Right atrium auricular region (tissue), 2 donors: ENCODE data around the gene TNNT3. TPM values are rescaled to one million over a fixed set of nuclear protein-coding genes. Genes with fewer than 3 reads are reported as not detected.

Experiments used
- DNase-seq: peaks from one replicate; pipeline ENCODE4 v3.0.0-alpha.2; 2019; ENCODE audit warnings: low spot score
- H3K27ac ChIP-seq, 2 donors: fragments of 200-600 bp; sonication (generic); 1 replicate in 1 of 2; 2 replicates in 1 of 2; pipeline ENCODE4 v1.5.1; 2016 to 2019
- H3K27me3 ChIP-seq, 2 donors: fragments of 200-600 bp; sonication (generic); one replicate each; pipeline versions ENCODE4 v1.5.1 to v1.6.0; 2017 to 2019
- H3K36me3 ChIP-seq: fragments of 200-600 bp; sonication (generic); one replicate; pipeline ENCODE4 v1.5.1; 2016
- H3K4me1 ChIP-seq, 2 donors: fragments of 200-600 bp; sonication (generic); one replicate each; pipeline versions ENCODE4 v1.5.1 to v1.6.0; 2017 to 2019
- H3K4me3 ChIP-seq, 2 donors: fragments of 200-600 bp; sonication (generic); 1 replicate in 1 of 2; 2 replicates in 1 of 2; pipeline ENCODE4 v1.5.1; 2017 to 2019; ENCODE audit warnings: mild to moderate bottlenecking in 1 of 2, moderate library complexity in 1 of 2
- H3K9me3 ChIP-seq, 2 donors: fragments of 200-600 bp; sonication (generic); one replicate each; pipeline ENCODE4 v1.5.1; 2019
- total RNA-seq, 2 donors: library from RNA; depleted of rRNA; stranded (reverse); fragments of >200 nt; gene quantifications; one replicate each; pipeline ENCODE4 v1.1.0, GENCODE V29; 2016
- TF ChIP-seq, protein P1 (sequence below), 2 donors: fragments of 200-600 bp; sonication (generic); IDR thresholded peaks; one replicate each; pipeline ENCODE4 v1.5.1; 2019; ENCODE audit warnings: antibody characterized with exemption in 2 of 2

TNNT3 gene
- total RNA-seq, 2 donors from 2014 or later, result 12.8 to 16.4 TPM

DNA sequence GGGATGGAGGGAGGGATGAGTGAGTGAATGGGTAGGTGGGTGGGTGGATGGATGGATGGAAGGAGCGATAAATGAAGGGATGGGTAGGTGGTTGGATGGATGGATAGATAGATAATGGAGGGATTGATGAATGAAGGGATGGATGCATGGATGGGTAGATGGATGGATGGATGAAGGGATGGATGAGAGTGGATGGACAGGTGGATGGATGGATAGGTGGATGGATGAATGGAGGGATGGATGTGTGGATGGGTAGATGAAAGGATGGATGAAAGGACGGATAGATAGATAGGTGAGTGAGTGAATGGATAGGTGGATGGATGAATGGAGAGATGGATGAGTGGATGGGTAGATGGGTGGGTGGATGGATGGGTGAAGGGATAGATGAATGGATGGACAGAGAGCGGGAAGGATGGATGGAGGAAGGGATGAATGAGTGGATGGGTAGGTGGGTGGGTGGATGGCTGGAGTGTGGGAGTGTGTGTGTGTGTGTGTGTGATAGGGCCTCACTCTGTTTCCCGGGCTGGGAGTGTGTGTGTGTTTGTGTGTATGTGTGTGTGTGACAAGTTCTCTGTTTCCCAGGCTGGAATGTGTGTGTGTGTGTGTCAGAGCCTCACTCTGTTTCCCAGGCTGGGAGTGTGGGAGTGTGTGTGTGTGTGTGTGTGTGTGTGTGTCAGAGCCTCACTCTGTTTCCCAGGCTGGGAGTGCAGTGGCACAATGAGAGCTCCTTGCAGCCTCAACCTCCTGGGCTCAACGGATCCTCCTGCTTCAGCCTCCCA, 25.7 kb upstream of the TNNT3 start:
- no peak overlapping the region for H3K27ac ChIP-seq
- no peaks in the 10 kb centered on the region for H3K4me1 ChIP-seq
- H3K9me3 ChIP-seq, result no peaks in the 10 kb centered on the region
- H3K4me3 ChIP-seq, result no peak overlapping the region
- H3K36me3 ChIP-seq, result no peaks in the 10 kb centered on the region
- DNase-seq, result no peak
- H3K27me3 ChIP-seq, result no peaks in the 10 kb centered on the region
- TF ChIP-seq, protein P1, sequence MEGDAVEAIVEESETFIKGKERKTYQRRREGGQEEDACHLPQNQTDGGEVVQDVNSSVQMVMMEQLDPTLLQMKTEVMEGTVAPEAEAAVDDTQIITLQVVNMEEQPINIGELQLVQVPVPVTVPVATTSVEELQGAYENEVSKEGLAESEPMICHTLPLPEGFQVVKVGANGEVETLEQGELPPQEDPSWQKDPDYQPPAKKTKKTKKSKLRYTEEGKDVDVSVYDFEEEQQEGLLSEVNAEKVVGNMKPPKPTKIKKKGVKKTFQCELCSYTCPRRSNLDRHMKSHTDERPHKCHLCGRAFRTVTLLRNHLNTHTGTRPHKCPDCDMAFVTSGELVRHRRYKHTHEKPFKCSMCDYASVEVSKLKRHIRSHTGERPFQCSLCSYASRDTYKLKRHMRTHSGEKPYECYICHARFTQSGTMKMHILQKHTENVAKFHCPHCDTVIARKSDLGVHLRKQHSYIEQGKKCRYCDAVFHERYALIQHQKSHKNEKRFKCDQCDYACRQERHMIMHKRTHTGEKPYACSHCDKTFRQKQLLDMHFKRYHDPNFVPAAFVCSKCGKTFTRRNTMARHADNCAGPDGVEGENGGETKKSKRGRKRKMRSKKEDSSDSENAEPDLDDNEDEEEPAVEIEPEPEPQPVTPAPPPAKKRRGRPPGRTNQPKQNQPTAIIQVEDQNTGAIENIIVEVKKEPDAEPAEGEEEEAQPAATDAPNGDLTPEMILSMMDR (IDR thresholded peaks at IDR 0.05), result no peak

DNA sequence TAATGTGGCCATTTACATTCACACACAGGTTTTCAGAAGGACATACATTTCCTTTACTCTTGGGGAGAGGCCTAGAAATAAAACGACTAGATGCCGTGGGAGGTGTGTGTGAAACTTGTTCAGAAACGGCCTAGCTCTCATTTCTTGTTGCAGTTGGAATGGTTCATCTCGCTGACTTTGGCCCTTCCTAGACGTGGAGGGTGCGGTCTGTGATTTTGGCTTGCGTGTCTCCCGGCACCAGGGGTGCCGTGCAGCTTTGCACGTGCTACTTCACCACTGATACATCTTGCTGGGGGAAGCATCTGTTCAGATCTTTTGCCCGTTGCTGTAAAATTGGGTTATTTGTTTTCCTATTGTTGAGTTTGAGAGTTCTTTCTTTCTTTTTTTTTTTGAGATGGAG, 24.7 kb upstream of the TNNT3 start:
- no peak overlapping the region for H3K4me3 ChIP-seq
- DNase-seq, result no peak

DNA sequence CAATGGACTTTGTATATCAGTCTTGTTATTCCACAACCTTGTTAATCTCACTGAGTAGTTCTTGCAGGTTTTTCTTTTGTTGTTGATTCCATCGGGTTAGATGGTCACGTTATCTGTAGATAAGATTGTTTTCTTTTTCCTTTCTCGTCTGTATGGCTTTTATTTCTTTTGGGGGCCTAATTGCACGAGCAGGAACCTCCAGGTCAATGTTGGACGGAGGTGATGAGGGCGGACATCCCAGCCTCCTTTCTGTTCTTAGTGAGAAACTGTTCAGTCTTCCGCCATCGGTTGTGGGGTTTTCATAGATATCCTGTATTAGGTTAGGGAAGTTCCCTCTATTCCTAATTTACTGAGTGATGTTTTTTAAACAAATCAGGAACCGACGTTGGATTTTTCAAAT, 23.0 kb upstream of the TNNT3 start:
- TF ChIP-seq, protein P1 (IDR thresholded peaks at IDR 0.05), result no peak
- Histone ChIP-seq H3K4me1 (no peaks in the 10 kb centered on the region), H3K27me3 (no peaks in the 10 kb centered on the region), H3K9me3 (no peaks in the 10 kb centered on the region), H3K27ac (no peak overlapping the region), H3K4me3 (no peak overlapping the region), H3K36me3 (no peaks in the 10 kb centered on the region)
- no peak for DNase-seq

More for the DNA sequence above, 24.7 kb upstream of the TNNT3 start:
- no peaks in the 10 kb centered on the region for H3K9me3 ChIP-seq
- H3K27ac ChIP-seq, result no peak overlapping the region
- TF ChIP-seq, protein P1 (IDR thresholded peaks at IDR 0.05), result no peak
- no peaks in the 10 kb centered on the region for H3K27me3 ChIP-seq
- no peaks in the 10 kb centered on the region for H3K4me1 ChIP-seq
- no peaks in the 10 kb centered on the region for H3K36me3 ChIP-seq

- no peaks in the 10 kb centered on the region for H3K36me3 ChIP-seq
- H3K4me1 ChIP-seq, result no peaks in the 10 kb centered on the region
- H3K9me3 ChIP-seq, result no peaks in the 10 kb centered on the region
- no peak overlapping the region for H3K4me3 ChIP-seq
- H3K27me3 ChIP-seq, result no peaks in the 10 kb centered on the region
- H3K27ac ChIP-seq, result no peak overlapping the region
- DNase-seq, result no peak
- TF ChIP-seq, protein P1 (IDR thresholded peaks at IDR 0.05), result no peak
Measured at GRCh38 chr11:1896923-1897322, 22.6 kb upstream of the TNNT3 start.

GRCh38 chr11:1899090-1899489, 20.4 kb upstream of the TNNT3 start:
- Histone ChIP-seq H3K4me1 (no peaks in the 10 kb centered on the region), H3K27ac (no peak overlapping the region), H3K27me3 (no peaks in the 10 kb centered on the region), H3K9me3 (no peaks in the 10 kb centered on the region), H3K4me3 (no peak overlapping the region), H3K36me3 (no peaks in the 10 kb centered on the region)
- no peak for DNase-seq
- TF ChIP-seq, protein P1 (IDR thresholded peaks at IDR 0.05), result no peak

GRCh38 chr11:1899686-1900085, 19.8 kb upstream of the TNNT3 start:
- Histone ChIP-seq H3K27me3 (no peaks in the 10 kb centered on the region), H3K9me3 (no peaks in the 10 kb centered on the region), H3K27ac (no peak overlapping the region), H3K4me3 (no peak overlapping the region), H3K4me1 (no peaks in the 10 kb centered on the region), H3K36me3 (no peaks in the 10 kb centered on the region)
- TF ChIP-seq, protein P1 (IDR thresholded peaks at IDR 0.05), result no peak
- DNase-seq, result no peak
